ENCODE data around the gene CAMK1D. TPM values are rescaled to one million over a fixed set of nuclear protein-coding genes. Genes with fewer than 3 reads are reported as not detected.

The CAMK1D gene
- total and polyA plus RNA-seq, 11 donors = 1.4 to 16.0 (median 2.5) TPM

DNA sequence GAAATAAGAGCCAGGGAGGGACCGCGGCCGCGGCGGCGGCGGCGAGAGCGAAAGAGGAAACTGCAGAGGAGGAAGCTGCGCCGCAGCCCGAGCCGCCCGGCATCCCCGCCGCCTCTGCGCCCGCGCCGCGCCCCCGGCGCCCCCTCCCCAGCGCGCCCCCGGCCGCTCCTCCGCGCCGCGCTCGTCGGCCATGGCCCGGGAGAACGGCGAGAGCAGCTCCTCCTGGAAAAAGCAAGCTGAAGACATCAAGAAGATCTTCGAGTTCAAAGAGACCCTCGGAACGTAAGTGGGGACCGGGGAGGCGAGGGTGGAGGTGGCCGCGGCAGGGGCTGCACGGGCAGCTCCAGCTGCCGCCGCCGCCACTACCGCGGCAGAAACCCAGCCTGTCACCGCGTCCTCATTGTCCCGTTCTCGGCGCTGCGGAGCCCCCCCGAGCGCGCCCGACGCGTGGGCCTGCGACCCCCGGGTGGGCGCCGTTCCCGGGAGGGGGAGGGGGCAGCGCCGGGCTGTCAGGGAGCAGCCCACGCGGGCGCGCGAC is 351 bp downstream of the CAMK1D start:
- intact Hi-C loops (cut with DNase I) = loop anchor here in 1 of 10 donors (5.0 kb wide), 1 partner anchor 358 kb away; no protein-coding TSS in a partner anchor
- Histone ChIP-seq H3K27ac (peak overlapping the region in 11 of 12 donors; percentile 17 to 90 (median 73)), H3K4me3 (peak overlapping the region; percentile 45 to 94 (median 82)), H3K27me3 (peaks cover 0 to 7% (median 0%) of the 10 kb centered on the region in 9 donors), H3K36me3 (no peaks in the 10 kb centered on the region), H3K4me1 (peaks cover 0 to 34% (median 14%) of the 10 kb centered on the region in 12 donors), H3K9me3 (no peaks in the 10 kb centered on the region)
- peak in 2 of 4 donors; percentile 61 to 78 for ATAC-seq
- no peak for TF ChIP-seq POLR2A (IDR thresholded peaks at IDR 0.05)
- TF ChIP-seq, protein P1, sequence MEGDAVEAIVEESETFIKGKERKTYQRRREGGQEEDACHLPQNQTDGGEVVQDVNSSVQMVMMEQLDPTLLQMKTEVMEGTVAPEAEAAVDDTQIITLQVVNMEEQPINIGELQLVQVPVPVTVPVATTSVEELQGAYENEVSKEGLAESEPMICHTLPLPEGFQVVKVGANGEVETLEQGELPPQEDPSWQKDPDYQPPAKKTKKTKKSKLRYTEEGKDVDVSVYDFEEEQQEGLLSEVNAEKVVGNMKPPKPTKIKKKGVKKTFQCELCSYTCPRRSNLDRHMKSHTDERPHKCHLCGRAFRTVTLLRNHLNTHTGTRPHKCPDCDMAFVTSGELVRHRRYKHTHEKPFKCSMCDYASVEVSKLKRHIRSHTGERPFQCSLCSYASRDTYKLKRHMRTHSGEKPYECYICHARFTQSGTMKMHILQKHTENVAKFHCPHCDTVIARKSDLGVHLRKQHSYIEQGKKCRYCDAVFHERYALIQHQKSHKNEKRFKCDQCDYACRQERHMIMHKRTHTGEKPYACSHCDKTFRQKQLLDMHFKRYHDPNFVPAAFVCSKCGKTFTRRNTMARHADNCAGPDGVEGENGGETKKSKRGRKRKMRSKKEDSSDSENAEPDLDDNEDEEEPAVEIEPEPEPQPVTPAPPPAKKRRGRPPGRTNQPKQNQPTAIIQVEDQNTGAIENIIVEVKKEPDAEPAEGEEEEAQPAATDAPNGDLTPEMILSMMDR (IDR thresholded peaks at IDR 0.05) = no peak
- DNase-seq = no peak
- 0 to 1% (median 0%) methylated on average over 45 to 73 of the region's 73 CpGs for WGBS, 4 donors

DNA sequence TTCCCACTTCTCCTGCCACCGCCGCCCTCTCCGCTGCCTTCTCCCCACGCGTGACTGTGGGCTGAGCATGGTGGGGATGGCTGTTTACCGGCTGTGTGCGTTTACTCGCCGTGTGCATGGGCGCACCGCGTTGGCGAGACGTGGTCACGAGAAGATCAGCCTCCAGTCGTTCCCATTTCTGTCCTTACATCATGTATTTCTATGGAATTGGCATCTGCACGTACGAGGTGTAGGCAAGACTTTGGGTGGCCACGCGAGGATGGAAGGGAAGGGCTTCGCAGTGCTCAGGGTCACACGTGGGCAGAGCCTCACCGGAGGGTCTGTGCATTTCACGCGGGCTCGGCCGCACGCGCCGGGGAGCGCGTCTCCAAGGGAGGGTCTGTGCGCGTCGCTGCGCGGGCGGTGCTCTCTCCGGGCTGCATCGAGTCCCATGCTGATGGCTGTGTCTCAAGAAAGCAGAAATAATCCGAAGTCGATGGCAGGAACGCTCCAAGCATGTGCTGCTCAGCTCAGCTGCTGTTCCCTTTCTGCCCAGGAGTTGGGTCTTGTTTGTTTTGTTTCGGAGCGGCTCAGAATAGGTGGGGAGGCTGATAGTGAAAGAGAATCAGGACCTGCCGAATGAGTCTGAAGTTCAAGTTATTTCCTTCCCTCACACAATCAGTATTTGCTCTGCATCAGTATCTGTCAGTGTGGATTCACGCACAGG is 973 bp downstream of the CAMK1D start:
- WGBS, 4 donors = 0 to 1% (median 1%) methylated on average over 47 of the region's 47 CpGs
- TF ChIP-seq POLR2A (IDR thresholded peaks at IDR 0.05) = no peak
- TF ChIP-seq, protein P1 (IDR thresholded peaks at IDR 0.05) = no peak
- peak overlapping the region in 11 of 12 donors; percentile 17 to 90 (median 73) for H3K27ac ChIP-seq
- peak overlapping the region; percentile 45 to 94 (median 82) for H3K4me3 ChIP-seq
- no peaks in the 10 kb centered on the region for H3K9me3 ChIP-seq
- intact Hi-C loops (cut with DNase I) = loop anchor here in 1 of 10 donors (5.0 kb wide), 1 partner anchor 357 kb away; no protein-coding TSS in a partner anchor
- DNase-seq (peak in 4 of 5 donors; percentile 16 to 74 (median 40)), ATAC-seq (peak in 3 of 4 donors; percentile 24 to 41 (median 38))
- peaks cover 0 to 34% (median 14%) of the 10 kb centered on the region in 12 donors for H3K4me1 ChIP-seq
- peaks cover 0 to 7% (median 0%) of the 10 kb centered on the region in 9 donors for H3K27me3 ChIP-seq
- no peaks in the 10 kb centered on the region for H3K36me3 ChIP-seq

DNA sequence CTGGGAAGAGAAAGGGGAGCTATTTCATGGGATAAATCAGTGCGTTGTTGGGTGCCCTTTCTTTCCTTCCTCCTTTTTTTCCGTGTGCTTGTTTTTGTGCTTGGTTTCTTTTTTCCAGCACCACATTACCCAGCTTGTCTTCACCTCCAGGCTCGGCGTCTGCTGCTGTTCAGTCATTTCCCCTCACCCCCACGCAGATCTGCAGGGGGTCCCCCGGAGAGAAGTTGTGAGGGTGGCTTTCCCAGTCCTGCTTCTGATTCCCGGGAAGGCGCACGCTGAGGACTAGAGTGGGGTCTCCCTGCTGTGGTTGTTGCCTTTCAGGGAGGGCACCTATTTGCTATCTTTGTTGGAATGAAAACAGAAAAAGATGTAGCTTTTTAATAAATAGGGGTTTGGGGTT is 1.6 kb downstream of the CAMK1D start:
- Histone ChIP-seq H3K36me3 (no peaks in the 10 kb centered on the region), H3K9me3 (no peaks in the 10 kb centered on the region), H3K4me1 (peaks cover 0 to 34% (median 14%) of the 10 kb centered on the region in 12 donors), H3K4me3 (peak overlapping the region in 10 of 12 donors; percentile 68 to 94 (median 84)), H3K27ac (peak overlapping the region in 2 of 12 donors; percentile 89 to 90), H3K27me3 (peaks cover 0 to 7% (median 0%) of the 10 kb centered on the region in 9 donors)
- DNase-seq = no peak
- WGBS, 4 donors = 19 to 33% (median 22%) methylated on average over 9 of the region's 9 CpGs
- intact Hi-C loops (cut with DNase I) = loop anchor here in 1 of 10 donors (5.0 kb wide), 1 partner anchor 356 kb away; no protein-coding TSS in a partner anchor
- ATAC-seq = no peak
- TF ChIP-seq, protein P1 (IDR thresholded peaks at IDR 0.05) = no peak
- TF ChIP-seq POLR2A (IDR thresholded peaks at IDR 0.05) = no peak

DNA sequence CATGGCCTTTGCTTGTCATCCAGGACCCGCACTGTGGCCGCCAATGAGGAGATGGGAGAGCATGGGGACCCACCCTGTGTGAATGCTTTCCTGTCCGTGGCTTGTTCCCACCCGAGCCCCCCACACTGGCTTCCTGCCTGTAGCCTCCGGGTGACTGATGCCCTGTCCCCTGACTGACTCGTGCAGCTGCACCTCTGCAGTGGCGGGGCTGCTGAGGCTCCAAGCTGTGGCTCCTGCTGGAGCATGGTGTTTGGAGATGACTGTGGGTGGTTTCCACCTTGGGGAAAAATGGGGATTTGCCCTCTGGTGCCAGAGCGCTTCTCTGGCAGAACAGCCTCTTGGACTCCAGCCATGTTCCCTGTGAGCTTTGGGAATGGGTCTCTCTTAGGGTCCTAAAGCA is 2.1 kb downstream of the CAMK1D start:
- TF ChIP-seq, protein P1 (IDR thresholded peaks at IDR 0.05) = no peak
- TF ChIP-seq POLR2A (IDR thresholded peaks at IDR 0.05) = no peak
- Histone ChIP-seq H3K4me1 (peaks cover 0 to 34% (median 14%) of the 10 kb centered on the region in 12 donors), H3K4me3 (peak overlapping the region in 3 of 12 donors; percentile 92 to 94 (median 92)), H3K36me3 (no peaks in the 10 kb centered on the region), H3K27me3 (peaks cover 0 to 7% (median 0%) of the 10 kb centered on the region in 9 donors), H3K9me3 (no peaks in the 10 kb centered on the region), H3K27ac (no peak overlapping the region)
- WGBS, 4 donors = 54 to 68% (median 59%) methylated on average over 5 to 8 of the region's 8 CpGs
- DNase-seq (peak in 1 of 5 donors; percentile 28), ATAC-seq (no peak)
- intact Hi-C loops (cut with DNase I) = loop anchor here in 1 of 10 donors (5.0 kb wide), 1 partner anchor 356 kb away; no protein-coding TSS in a partner anchor

All from heart left ventricle (tissue), 16 donors.